ENCODE data around the gene XPR1.

DNA sequence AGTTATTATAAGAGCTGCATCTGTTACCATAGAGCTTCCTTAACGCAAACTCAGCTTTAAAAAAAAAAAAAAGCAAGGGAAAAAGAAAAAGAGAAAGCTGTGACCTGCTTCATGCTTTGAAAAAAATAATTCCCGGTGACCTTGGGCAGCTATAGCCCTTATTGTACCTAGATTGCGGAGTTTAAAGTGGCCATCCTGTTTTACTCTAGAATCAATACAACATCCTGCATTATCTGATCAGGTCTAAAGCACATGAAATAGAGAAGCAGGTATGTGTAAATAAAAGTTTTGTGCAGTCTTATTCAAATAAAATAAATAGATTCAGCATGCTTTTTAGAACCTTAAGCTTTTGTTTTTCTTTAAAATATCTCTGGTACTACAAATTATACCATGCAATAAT is 154.1 kb downstream of the XPR1 start:
- TF ChIP-seq POLR2A (IDR thresholded peaks at IDR 0.05; ENCODE audit: low read depth, low read length) (no peak), POLR2AphosphoS5 (IDR thresholded peaks at IDR 0.05; ENCODE audit: insufficient read depth, low read depth, low read length) (no peak), GATA2 (IDR thresholded peaks at IDR 0.05; ENCODE audit: insufficient read depth, insufficient read length, low read depth, low read length) (no peak), EZH2 (IDR thresholded peaks at IDR 0.05; ENCODE audit: borderline replicate concordance, low read depth, low read length, severe bottlenecking) (no peak), FOS (IDR thresholded peaks at IDR 0.05; ENCODE audit: borderline replicate concordance, insufficient read depth, low read length) (no peak), JUN (IDR thresholded peaks at IDR 0.05; ENCODE audit: borderline replicate concordance, insufficient read depth, insufficient read length, low read depth) (no peak)
- TF ChIP-seq, protein P1, sequence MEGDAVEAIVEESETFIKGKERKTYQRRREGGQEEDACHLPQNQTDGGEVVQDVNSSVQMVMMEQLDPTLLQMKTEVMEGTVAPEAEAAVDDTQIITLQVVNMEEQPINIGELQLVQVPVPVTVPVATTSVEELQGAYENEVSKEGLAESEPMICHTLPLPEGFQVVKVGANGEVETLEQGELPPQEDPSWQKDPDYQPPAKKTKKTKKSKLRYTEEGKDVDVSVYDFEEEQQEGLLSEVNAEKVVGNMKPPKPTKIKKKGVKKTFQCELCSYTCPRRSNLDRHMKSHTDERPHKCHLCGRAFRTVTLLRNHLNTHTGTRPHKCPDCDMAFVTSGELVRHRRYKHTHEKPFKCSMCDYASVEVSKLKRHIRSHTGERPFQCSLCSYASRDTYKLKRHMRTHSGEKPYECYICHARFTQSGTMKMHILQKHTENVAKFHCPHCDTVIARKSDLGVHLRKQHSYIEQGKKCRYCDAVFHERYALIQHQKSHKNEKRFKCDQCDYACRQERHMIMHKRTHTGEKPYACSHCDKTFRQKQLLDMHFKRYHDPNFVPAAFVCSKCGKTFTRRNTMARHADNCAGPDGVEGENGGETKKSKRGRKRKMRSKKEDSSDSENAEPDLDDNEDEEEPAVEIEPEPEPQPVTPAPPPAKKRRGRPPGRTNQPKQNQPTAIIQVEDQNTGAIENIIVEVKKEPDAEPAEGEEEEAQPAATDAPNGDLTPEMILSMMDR (IDR thresholded peaks at IDR 0.05; ENCODE audit: extremely low read depth in 1 of 2, insufficient read depth in 1 of 2, low read depth in 1 of 2, low read length in 2 of 2) = no peak
- TF ChIP-seq, protein P2, sequence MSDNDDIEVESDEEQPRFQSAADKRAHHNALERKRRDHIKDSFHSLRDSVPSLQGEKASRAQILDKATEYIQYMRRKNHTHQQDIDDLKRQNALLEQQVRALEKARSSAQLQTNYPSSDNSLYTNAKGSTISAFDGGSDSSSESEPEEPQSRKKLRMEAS (IDR thresholded peaks at IDR 0.05; ENCODE audit: insufficient read depth, insufficient read length) = no peak

Data from endothelial cell of umbilical vein (primary cell).